T-helper 2 cell treated with Interferon-gamma antibody and Interleukin-4, amounts not matched to agents 5 μg/mL and 100 μg/mL, for 36 hours (primary cell): ENCODE data around the gene RARS2.
"Not testable (repeated sequence)": the region's sequence is repeated elsewhere in the genome, so short reads cannot be mapped to it uniquely, and the experiment has no call there.

ENCODE experiments used
- DNase-seq: peaks from one replicate; pipeline ENCODE4 v3.0.0; 2021; ENCODE audit warnings: low spot score
- H3K27ac Mint-ChIP-seq: one replicate; pipeline ENCODE4 v1.8.0; 2021; ENCODE audit warnings: mild to moderate bottlenecking, mixed read lengths
- H3K27me3 Mint-ChIP-seq: one replicate; pipeline ENCODE4 v1.8.0; 2021; ENCODE audit warnings: low read depth, mixed read lengths
- H3K36me3 Mint-ChIP-seq: one replicate; pipeline ENCODE4 v1.8.0; 2021; ENCODE audit warnings: low read depth, mixed read lengths
- H3K4me1 Mint-ChIP-seq: one replicate; pipeline ENCODE4 v1.8.0; 2021; ENCODE audit warnings: low read depth, mixed read lengths
- H3K4me3 Mint-ChIP-seq: one replicate; pipeline ENCODE4 v1.8.0; 2022; ENCODE audit warnings: mild to moderate bottlenecking, moderate library complexity, mixed read lengths
- H3K9me3 Mint-ChIP-seq: one replicate; pipeline ENCODE4 v1.8.0; 2021; ENCODE audit warnings: mixed read lengths

RARS2 gene

GRCh38 chr6:87504441-87504840 is 85.3 kb downstream of the RARS2 start:
- no peak for DNase-seq
- Mint-ChIP-seq H3K9me3 (no peaks in the 10 kb centered on the region), H3K4me3 (no peak overlapping the region), H3K27ac (no peak overlapping the region), H3K36me3 (peaks cover 31% of the 10 kb centered on the region), H3K27me3 (no peaks in the 10 kb centered on the region), H3K4me1 (no peaks in the 10 kb centered on the region)

DNA sequence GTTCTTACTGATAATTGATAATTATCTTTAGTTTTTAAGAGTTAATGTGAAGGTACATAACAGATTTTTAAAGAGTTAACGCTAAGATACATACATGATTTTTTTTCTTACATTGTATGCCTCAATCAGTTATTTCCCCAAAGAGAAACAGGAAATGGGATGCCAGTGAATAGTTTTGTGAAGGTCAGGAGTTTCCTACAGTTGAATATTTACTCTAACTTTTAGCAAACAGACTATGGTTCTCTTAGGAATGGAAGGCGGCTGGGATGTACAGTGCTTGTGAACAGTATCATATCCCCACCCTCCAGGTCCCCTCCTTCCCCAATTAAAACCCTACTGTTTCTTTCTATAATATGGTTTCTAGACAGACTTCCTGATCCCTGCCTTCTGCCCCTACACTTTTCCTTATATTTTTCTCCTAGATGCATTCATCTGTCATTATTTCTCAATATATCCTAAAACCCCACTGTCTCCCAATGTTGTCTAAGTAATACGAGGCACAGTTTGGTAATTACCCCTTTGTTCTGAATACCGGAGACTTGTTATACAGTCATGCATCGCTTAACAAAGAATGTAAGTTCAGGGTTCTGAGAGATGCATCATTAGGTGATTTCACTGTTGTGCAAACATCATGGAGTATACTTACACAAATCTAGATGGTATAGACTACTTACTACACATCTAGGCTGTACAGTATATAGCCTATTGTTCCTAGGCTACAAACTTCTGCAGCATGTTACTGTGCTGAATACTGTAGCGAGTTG is 87.8 kb downstream of the RARS2 start:
- DNase-seq, result no peak
- no peaks in the 10 kb centered on the region for H3K27me3 Mint-ChIP-seq
- H3K27ac Mint-ChIP-seq, result no peak overlapping the region
- H3K36me3 Mint-ChIP-seq, result peaks cover 26% of the 10 kb centered on the region
- H3K4me3 Mint-ChIP-seq, result no peak overlapping the region
- H3K4me1 Mint-ChIP-seq, result no peaks in the 10 kb centered on the region
- no peaks in the 10 kb centered on the region for H3K9me3 Mint-ChIP-seq

- no peak for DNase-seq
- Mint-ChIP-seq H3K9me3 (no peaks in the 10 kb centered on the region), H3K36me3 (peaks cover 15% of the 10 kb centered on the region), H3K27me3 (no peaks in the 10 kb centered on the region), H3K4me1 (peaks cover 2% of the 10 kb centered on the region), H3K27ac (no peak overlapping the region), H3K4me3 (no peak overlapping the region)
Observed at GRCh38 chr6:87498048-87498447, 91.7 kb downstream of the RARS2 start.

GRCh38 chr6:87494761-87495422 is 94.9 kb downstream of the RARS2 start:
- no peak for DNase-seq
- Mint-ChIP-seq H3K9me3 (no peaks in the 10 kb centered on the region), H3K27ac (no peak overlapping the region), H3K4me1 (peaks cover 3% of the 10 kb centered on the region), H3K36me3 (peaks cover 14% of the 10 kb centered on the region), H3K27me3 (no peaks in the 10 kb centered on the region), H3K4me3 (no peak overlapping the region)

- H3K27ac Mint-ChIP-seq, H3K4me3 Mint-ChIP-seq, H3K4me1 Mint-ChIP-seq, DNase-seq, H3K27me3 Mint-ChIP-seq, H3K9me3 Mint-ChIP-seq: not testable (repeated sequence)
- H3K36me3 Mint-ChIP-seq, result peaks cover 15% of the 10 kb centered on the region
Observed at GRCh38 chr6:87489326-87489725, 100.5 kb downstream of the RARS2 start.

- Mint-ChIP-seq H3K27ac (no peak overlapping the region), H3K36me3 (peaks cover 10% of the 10 kb centered on the region), H3K4me1 (peaks cover 12% of the 10 kb centered on the region), H3K4me3 (no peak overlapping the region), H3K27me3 (no peaks in the 10 kb centered on the region), H3K9me3 (no peaks in the 10 kb centered on the region)
- DNase-seq, result no peak
Observed at GRCh38 chr6:87487555-87487954, 102.2 kb downstream of the RARS2 start.

GRCh38 chr6:87484491-87484890 is 105.3 kb downstream of the RARS2 start:
- Mint-ChIP-seq H3K27me3 (no peaks in the 10 kb centered on the region), H3K4me3 (no peak overlapping the region), H3K4me1 (peaks cover 12% of the 10 kb centered on the region), H3K36me3 (peaks cover 10% of the 10 kb centered on the region), H3K27ac (no peak overlapping the region), H3K9me3 (no peaks in the 10 kb centered on the region)
- DNase-seq, result no peak

- DNase-seq, result no peak
- no peak overlapping the region for H3K27ac Mint-ChIP-seq
- peaks cover 10% of the 10 kb centered on the region for H3K36me3 Mint-ChIP-seq
- H3K4me3 Mint-ChIP-seq, result no peak overlapping the region
- H3K9me3 Mint-ChIP-seq, result no peaks in the 10 kb centered on the region
- peaks cover 12% of the 10 kb centered on the region for H3K4me1 Mint-ChIP-seq
- no peaks in the 10 kb centered on the region for H3K27me3 Mint-ChIP-seq
Observed at GRCh38 chr6:87483929-87484328, 105.9 kb downstream of the RARS2 start.

DNA sequence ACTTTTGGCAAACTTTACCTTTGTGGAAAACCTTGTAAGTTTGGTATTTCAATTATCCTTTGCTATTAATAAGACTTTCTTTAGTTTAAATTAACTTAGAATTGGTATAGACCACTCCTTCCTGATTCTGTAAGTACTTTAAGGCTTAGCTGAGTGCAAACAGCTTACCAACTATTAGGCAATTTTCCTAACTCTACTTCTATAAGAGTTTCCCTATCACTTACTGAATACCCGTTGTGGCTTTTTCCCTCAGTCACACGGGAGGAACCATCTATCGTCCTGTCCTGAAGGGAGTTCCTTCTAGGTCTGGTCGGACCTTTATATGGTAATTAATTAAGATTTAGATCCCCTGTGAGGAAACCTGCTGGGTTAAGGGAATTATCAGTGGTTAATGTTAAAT is 107.4 kb downstream of the RARS2 start:
- no peaks in the 10 kb centered on the region for H3K27me3 Mint-ChIP-seq
- no peak for DNase-seq
- no peaks in the 10 kb centered on the region for H3K9me3 Mint-ChIP-seq
- no peak overlapping the region for H3K27ac Mint-ChIP-seq
- H3K4me3 Mint-ChIP-seq, result no peak overlapping the region
- H3K4me1 Mint-ChIP-seq, result peaks cover 10% of the 10 kb centered on the region
- peaks cover 14% of the 10 kb centered on the region for H3K36me3 Mint-ChIP-seq

GRCh38 chr6:87481931-87482330 is 107.9 kb downstream of the RARS2 start:
- Mint-ChIP-seq H3K9me3 (no peaks in the 10 kb centered on the region), H3K27ac (no peak overlapping the region), H3K4me3 (no peak overlapping the region), H3K4me1 (peaks cover 10% of the 10 kb centered on the region), H3K36me3 (peaks cover 14% of the 10 kb centered on the region), H3K27me3 (no peaks in the 10 kb centered on the region)
- no peak for DNase-seq

GRCh38 chr6:87473419-87473903 is 116.3 kb downstream of the RARS2 start:
- Mint-ChIP-seq H3K27ac (peak overlapping the region; percentile 94), H3K27me3 (peaks cover 5% of the 10 kb centered on the region), H3K9me3 (no peaks in the 10 kb centered on the region), H3K36me3 (peaks cover 5% of the 10 kb centered on the region), H3K4me1 (peaks cover 13% of the 10 kb centered on the region), H3K4me3 (peak overlapping the region; percentile 97)
- DNase-seq, result no peak

DNA sequence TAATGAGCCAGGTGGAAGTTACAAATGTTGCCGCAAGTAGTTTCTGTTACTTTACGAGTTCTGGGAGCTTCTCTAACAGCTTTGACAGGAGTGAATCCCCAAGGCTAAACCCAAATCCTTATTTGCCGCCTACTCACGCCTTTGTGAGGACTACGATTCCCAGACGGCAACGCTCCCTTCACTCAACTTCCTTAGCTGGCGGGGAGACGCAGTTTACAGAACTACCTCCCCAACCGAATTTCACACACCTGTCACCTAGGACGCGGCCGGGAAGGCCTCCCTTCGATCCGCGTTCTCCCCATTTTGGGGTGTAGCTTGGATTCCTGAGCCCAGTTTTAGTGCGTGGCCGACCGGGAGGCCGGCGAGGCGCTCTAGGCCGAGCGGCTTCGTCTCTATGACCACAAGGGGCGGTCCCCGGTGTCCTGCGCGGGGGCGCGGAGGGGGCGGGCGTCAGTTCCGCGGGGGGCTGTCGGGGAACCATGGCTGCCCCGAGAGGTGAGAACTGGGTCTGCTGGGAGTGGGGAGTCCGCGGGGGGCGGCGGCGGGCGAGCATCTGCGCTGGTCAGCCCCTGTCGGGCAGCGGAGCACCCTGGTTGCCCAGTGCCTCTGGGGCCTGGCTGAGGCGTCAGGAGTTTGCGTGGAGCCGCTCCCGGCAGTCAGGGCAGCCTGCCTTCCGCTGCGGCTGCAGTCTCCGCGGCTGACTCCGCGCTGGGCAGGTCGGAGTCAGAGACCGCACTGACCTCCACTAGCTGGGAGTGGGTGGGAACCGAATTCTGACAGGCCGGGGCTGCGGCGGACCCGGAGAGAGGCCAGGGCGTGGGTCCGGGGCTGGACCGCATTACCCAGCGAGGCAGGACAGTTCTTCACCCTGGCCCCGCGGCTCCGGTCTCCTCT is 117.0 kb downstream of the RARS2 start, which contains the start of gene SLC35A1:
Gene SLC35A1, plus strand, starts transcription at position 450 of the 894 bp plus-strand sequence. Its CDS starts 30 bp downstream, at position 480.
- Mint-ChIP-seq H3K36me3 (no peaks in the 10 kb centered on the region), H3K4me3 (peak within 1 kb of the TSS; percentile 97), H3K9me3 (no peaks in the 10 kb centered on the region), H3K27me3 (peaks cover 10% of the 10 kb centered on the region), H3K27ac (peak within 1 kb of the TSS; percentile 94), H3K4me1 (peaks cover 13% of the 10 kb centered on the region)
- DNase-seq, result peak; percentile 86

DNA sequence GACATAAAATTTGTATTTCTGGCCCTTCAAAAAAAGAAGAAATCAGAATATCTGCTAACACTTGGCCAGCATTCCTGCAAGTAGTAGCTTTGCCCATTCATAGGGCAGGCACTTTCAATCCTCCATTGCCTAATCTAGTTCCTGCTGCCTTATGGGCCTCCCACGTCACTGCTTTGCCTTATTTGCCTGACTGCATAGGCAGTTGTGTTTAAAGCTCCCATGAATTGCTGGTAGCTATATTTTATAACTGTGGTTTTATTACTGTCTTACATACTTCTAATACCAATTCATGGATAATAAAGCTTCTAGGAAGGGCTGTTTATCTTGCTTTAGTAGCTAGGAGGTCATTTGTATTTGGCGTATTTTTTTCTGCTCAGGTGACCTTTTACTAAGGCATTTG is 124.7 kb downstream of the RARS2 start:
- no peaks in the 10 kb centered on the region for H3K9me3 Mint-ChIP-seq
- H3K4me3 Mint-ChIP-seq, result no peak overlapping the region
- no peak for DNase-seq
- H3K4me1 Mint-ChIP-seq, result no peaks in the 10 kb centered on the region
- no peak overlapping the region for H3K27ac Mint-ChIP-seq
- peaks cover 44% of the 10 kb centered on the region for H3K27me3 Mint-ChIP-seq
- H3K36me3 Mint-ChIP-seq, result no peaks in the 10 kb centered on the region
